ENCODE measurements around the gene PCDH1.

DNA sequence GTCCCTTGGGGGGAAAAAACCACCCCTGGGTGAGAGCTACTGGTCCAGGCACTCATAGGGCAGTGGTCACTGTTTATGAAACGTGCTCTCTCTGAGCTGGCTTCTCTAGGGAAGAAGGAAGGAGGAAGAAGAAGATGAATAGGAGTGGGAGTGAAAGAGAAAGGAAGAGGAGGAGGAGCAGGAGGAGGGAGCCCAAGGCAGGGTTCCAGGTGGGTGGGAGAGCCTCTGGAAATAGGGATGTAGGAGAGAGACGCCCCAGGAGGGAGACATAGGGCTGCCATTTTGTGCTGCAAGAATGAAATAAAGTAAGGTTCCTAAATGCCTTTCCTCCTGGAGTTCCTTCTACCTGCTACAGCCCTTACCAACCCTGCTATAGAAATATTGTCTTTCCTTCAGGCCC lies 65.7 kb downstream of the PCDH1 start:
- TF ChIP-seq POLR2A (IDR thresholded peaks at IDR 0.05), result no peak
- TF ChIP-seq, protein P1, sequence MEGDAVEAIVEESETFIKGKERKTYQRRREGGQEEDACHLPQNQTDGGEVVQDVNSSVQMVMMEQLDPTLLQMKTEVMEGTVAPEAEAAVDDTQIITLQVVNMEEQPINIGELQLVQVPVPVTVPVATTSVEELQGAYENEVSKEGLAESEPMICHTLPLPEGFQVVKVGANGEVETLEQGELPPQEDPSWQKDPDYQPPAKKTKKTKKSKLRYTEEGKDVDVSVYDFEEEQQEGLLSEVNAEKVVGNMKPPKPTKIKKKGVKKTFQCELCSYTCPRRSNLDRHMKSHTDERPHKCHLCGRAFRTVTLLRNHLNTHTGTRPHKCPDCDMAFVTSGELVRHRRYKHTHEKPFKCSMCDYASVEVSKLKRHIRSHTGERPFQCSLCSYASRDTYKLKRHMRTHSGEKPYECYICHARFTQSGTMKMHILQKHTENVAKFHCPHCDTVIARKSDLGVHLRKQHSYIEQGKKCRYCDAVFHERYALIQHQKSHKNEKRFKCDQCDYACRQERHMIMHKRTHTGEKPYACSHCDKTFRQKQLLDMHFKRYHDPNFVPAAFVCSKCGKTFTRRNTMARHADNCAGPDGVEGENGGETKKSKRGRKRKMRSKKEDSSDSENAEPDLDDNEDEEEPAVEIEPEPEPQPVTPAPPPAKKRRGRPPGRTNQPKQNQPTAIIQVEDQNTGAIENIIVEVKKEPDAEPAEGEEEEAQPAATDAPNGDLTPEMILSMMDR (IDR thresholded peaks at IDR 0.05), result no peak

Measured in testis (tissue), 2 donors.